Right lung (tissue), 5 donors: ENCODE results near the gene RAB36. TPM values are rescaled to one million over a fixed set of nuclear protein-coding genes. Genes with fewer than 3 reads are reported as not detected.

ENCODE experiments used
- DNase-seq, 2 donors: peaks; one replicate each; pipeline ENCODE4 v3.0.0-alpha.2; 2013
- polyA plus RNA-seq, 5 donors: library from polyadenylated mRNA; unstranded; fragments of 120-200 nt; gene quantifications; one replicate each; pipeline versions ENCODE4 v1.2.1 to v1.2.3, GENCODE V29; 2013; ENCODE audit warnings: inconsistent platforms in 1 of 5, low replicate concordance in 1 of 5; ENCODE audit not compliant: insufficient read length in 5 of 5, insufficient read depth in 1 of 5

RAB36 gene
- polyA plus RNA-seq, 5 donors, result 6.5 to 13.0 (median 9.6) TPM

DNA sequence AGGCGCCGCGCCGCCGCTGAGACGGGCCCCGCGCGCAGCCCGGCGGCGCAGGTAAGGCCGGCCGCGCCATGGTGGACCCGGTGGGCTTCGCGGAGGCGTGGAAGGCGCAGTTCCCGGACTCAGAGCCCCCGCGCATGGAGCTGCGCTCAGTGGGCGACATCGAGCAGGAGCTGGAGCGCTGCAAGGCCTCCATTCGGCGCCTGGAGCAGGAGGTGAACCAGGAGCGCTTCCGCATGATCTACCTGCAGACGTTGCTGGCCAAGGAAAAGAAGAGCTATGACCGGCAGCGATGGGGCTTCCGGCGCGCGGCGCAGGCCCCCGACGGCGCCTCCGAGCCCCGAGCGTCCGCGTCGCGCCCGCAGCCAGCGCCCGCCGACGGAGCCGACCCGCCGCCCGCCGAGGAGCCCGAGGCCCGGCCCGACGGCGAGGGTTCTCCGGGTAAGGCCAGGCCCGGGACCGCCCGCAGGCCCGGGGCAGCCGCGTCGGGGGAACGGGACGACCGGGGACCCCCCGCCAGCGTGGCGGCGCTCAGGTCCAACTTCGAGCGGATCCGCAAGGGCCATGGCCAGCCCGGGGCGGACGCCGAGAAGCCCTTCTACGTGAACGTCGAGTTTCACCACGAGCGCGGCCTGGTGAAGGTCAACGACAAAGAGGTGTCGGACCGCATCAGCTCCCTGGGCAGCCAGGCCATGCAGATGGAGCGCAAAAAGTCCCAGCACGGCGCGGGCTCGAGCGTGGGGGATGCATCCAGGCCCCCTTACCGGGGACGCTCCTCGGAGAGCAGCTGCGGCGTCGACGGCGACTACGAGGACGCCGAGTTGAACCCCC lies 35.8 kb downstream of the RAB36 start:
- DNase-seq, result no peak

DNA sequence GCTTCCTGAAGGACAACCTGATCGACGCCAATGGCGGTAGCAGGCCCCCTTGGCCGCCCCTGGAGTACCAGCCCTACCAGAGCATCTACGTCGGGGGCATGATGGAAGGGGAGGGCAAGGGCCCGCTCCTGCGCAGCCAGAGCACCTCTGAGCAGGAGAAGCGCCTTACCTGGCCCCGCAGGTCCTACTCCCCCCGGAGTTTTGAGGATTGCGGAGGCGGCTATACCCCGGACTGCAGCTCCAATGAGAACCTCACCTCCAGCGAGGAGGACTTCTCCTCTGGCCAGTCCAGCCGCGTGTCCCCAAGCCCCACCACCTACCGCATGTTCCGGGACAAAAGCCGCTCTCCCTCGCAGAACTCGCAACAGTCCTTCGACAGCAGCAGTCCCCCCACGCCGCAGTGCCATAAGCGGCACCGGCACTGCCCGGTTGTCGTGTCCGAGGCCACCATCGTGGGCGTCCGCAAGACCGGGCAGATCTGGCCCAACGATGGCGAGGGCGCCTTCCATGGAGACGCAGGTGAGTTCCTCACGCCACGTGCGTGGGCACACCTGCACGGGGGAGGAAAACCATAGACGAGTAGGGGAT lies 36.5 kb downstream of the RAB36 start:
- no peak for DNase-seq

DNA sequence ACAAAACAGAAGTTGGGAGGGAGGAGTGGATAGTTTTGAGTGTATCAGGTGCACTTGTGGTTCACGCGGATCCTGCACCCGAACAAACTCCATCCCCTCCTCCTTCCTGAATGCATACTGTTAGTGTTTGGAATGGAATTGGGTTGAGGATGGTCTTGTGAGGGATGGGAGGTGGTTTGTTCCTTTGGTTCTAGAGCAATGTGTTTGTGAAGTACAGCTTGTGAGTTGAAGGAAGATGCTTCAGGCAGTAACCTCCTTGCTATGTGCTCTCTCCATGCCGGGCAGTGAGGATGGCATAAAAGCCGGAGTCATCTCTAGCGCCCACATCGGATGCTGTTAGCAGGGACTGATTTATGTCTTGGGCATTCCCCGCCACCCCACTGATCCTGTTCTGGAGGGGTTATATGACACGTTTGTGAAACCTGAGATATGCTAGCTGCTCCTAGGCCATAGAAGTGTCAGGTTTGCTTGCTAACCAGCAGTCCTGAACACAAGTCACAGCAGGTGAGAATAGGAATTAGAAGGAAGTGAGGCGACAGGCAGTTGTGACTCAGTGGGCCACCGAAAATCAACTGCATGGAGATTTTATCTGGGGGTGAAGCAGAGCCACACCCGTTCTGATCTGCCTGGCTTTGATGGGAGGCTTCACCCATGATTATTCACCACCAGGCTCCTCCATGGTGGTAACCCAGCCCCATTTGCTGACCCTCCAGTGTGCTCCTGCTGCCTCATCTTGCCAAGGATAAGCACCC lies 37.2 kb downstream of the RAB36 start:
- DNase-seq, result no peak

DNA sequence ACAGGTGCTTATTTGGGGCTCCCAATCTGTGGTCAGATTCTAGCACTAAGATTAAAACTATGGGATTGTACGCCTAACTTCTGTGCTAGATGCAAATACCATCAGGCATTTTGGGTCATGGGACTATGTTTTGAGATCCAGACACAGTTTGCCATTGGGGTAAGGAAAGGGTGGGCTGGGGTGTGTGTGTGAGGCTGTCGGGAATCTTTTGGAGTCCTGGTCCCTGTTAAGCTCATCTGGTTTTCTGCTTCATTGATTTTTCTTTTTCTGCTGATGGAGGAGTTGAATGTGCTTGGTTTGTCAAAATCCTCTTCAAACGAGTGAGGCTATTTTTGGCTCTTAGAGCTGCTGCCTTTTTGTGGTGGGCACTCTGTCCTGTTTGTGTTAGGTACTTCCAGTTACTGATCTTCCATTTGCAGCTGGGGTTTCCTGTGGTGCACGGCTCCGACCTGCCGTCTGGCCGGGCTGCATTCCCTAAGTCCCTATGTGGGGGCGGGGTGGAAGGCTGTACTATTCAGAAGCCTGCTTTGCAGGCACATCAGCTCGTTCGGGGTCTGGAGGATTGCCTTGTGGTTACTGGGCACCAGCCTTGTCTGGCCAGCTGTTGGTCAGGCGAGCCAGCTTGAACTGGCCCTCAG lies 37.9 kb downstream of the RAB36 start:
- DNase-seq, result no peak

DNA sequence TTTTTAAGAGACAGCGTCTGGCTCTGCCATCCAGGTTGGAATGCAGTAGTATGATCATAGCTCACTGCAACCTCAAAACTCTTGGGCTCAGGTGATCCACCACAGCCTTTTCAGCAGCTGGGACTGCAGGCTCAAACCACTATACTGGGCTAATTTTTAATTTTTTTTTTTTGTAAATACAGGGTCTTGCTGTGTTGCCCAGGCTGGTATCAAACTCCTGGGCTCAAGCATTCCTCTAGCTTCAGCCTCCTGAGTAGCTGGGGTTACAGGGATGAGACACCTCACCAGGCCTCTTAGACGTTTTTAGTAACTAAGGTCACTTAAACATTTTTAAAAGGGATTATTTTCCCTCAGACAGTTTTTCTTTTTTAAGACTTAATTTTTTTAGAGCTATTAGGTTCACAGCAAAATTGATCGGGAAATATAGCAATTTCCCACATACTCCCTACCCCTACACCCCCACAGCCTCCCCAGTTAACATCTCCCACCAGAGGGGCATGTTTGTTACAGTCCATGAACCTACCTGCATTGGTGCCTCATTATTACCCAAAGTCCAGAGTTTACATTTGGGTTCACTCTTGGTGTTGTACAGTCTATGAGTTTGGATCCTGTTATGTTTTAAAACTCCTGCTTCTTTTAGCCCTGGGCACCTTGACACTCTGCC lies 39.0 kb downstream of the RAB36 start:
- DNase-seq, result no peak

DNA sequence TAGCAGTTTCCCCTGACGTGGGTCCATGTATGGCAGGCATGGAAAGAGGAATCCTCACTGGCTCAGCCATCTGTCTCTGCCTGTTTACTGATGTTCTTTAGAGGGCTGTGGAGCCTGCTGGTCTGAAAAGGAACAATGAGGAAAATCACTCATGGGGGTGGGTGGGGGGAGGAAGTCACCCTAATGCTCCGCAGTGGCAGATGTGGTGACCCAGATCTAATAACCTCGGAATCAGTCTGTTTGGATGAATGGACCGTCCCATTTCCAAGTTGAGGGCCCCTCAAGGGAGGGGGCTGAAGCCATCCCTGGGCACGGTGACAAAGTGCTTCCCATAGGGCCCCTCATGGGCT lies 39.5 kb downstream of the RAB36 start:
- no peak for DNase-seq

DNA sequence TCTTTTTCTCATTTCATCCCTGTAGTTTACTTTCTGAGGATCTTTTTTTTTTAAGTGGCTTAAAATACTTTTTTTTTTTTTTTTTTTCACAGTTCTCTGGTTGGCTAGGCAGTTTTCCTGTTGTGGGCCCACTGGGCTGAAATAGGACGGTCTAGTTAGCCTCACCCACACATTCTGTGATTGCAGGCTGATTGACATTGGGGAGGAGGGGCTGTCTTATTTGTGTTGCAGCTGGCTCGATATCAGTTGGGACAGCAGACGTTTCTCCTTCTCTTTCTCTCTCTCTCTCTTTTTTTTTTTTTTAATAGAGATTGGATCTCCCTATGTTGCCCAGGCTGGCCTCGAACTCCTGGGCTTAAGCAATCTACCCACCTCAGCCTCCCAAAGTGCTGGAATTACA lies 41.9 kb downstream of the RAB36 start:
- DNase-seq, result no peak

DNA sequence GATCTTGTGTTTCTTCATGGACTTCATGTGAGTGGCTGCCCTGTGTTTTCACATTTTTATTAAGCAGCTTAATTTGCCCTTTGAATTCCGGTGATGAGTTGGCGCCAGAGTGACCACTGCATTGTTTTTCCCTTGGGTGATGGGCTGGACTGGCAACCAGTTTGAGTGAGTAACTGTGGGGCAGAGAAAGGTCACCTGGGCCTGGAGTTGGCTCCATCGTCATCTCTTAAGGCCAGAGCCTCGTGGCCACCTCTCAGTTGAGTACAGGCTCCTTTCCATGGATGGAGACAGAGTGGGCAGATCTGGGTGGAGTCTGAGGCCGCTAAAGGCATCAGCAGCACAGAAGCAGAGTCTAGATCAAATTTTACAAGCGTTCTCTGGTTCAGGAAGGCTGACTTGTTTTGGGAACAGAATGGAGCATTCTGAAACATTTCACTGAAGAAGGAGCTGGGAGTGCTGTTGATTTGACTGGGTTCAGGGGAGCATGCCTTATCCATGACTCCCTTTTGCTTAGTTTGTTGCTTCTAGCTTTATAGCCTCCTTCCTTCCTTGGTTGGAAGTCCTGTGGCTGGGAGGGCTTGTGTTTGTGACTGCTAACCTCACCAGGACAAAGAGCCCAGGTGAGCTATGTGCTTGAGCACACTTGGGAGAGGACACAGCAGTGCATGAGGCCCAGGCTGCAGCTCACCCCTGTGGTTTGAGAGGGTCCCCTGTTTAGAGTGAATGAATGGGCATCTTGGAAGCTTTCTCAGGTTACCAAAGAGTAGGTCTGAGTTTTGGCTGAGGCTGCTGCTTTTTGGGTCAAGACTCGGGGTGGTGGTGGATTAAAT lies 42.8 kb downstream of the RAB36 start:
- DNase-seq, result no peak

DNA sequence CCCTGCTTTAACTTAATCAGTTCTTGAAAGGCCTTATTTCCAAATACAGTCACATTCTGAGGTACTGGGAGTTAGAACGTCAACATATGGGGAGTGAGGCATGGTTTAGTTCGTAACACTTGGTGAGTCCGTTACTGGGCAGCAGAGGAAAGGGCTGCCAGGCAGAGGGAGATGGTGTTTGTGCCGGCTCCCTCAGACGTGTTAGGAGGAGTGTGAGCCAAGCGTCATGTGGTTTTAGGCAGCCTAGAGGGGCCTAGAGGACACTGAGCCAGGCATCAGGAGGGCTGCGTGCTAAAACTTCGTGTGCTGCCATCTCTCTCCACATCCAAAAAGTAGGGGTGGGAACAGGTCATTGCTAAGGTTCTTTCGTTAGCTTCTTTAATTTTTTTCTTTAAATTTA lies 45.2 kb downstream of the RAB36 start:
- DNase-seq, result no peak

DNA sequence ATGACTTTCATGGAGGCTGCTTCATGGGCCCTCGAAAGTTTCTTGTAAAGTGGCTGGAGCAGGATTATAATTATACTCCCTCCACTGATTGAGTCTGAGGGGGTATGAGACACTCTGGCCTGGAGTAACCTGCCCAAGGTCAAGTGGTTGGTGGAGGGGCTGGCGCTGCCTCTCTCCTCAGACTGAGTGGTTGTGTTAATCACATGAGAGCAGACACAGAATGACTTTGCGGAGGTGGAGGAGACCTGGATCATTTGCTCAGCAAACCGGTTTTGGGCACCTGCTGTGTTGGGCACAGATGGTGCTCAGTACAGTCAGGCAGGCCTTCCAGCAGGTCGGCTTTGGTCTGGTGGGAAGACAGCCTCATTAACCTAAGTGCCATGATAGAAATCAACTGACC lies 46.9 kb downstream of the RAB36 start:
- peak; percentile 47 to 54 for DNase-seq

DNA sequence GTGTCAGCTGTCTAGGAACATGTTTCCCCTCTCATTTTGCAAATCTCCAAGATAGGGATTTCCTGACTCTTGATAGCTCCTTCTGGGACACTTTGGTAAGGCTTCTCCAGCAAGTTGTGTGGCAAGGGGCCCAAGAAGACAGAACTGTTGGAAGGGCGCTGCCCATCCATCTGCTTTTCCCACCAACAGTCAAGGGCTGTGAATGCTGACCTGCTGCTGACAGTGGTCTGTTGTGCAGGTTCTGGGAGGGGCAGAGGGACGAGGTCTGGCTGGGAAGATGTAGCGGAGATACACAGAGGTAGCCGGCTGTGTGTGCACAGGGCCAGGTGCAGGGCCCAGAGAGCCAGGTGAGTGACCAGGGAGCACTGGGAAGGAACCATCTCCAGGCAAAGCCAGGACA lies 47.3 kb downstream of the RAB36 start:
- no peak for DNase-seq

DNA sequence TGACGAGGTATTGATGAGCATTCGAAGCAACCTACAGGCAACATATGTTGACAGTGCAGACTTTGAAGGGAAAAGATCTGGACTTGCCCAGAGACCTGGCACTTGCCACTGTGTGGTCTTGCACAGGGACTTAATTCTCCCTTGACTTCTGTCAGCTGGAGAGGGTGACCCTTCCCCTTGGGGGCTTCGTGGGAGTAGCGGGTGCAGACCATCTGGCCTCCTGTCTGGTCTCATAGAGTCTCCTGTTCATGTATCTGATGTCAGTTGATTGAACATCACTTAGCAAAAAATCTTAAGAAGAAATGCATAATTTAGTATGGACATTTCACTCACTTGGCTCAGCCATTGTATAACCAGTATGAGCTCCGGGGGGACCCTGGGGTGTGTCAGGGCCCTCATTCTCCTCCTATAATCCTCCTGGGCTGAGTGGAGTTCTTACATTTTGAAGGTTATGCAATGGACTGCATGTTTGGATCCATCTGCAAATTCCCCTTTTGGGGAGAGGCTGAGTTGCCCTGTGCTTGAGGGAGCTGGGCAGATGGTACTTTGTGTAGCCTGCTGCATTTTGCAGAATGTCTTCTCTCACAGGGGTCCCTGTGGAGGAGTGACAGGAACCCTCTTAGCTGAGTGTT lies 48.0 kb downstream of the RAB36 start:
- no peak for DNase-seq

DNA sequence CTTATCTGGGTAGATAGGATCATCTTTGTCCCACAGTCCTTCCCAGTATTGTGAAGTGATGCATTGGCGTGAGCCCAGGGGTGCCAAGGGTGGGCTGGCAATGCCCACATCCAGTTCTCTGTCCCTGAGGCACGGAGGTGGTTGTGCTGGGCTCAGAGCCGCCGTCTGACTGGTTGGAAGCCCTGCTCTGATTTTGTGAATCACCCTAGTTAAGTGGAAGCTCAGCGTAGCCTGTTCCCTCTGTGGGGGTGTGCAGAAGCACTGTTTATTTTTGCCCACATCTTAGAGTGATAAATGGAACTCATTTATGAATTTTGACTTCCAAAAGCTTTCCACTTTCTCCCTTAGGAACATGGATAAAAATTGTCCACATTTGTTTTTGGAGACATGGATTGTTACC lies 48.6 kb downstream of the RAB36 start:
- DNase-seq, result no peak

DNA sequence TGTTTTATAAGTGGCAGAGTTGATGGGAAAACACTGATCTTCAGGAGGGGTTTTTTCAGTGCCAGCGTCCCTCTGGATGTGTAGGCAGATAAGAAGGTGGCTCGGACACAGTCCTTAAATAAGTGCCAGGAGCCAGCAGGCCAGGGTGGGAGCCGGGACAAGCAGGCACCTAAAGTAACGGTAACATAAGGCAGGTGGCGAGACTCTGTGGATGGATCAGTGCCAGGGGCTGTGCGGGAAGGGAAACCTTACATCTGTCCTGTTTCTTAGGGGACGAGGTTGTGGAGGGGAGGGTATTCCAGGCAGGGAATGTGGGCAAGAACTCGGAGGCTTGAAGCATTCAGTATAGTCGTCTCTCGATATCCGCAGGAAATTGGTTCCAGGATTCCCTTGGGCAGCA lies 50.9 kb downstream of the RAB36 start:
- no peak for DNase-seq

DNA sequence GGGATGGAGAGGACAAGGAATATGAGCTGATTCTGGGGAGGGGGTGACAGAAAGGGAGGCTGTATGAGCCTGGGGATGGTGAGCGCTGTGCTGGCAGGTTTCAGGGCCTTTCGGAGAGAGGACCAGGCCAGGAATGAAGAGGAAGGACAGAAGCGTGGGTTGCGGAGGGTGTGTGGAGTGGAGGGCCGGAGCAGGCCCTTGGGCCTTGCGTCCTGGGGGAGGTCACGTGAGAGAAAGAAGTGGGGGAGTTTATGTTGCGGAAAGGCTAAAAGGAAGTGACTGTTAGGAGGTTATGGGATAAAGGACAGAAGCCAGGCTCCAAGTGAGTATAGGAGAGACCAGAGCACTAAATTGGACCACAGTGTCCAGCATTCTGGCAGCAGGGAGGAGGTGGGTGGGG lies 52.6 kb downstream of the RAB36 start:
- DNase-seq, result no peak

DNA sequence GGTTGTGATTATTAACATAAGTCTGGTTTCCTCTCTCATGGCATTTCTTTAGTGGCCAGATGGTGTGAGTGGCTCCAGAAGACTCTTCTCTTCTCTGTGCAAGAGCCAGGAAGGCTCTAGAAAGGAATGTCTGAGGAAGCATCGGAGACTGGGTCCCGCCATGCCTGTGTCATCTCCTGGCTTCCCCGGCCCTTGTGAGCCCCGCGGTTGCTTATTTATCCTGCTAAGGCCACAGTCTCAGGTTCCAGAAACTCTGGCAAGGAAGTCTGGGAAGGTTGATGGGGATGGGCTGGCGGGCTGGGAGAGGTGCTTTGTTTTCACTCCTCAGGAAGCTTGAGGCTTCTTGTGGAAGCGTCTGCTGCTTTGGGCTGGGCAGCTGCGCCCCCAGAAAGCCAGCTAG lies 53.9 kb downstream of the RAB36 start:
- no peak for DNase-seq

DNA sequence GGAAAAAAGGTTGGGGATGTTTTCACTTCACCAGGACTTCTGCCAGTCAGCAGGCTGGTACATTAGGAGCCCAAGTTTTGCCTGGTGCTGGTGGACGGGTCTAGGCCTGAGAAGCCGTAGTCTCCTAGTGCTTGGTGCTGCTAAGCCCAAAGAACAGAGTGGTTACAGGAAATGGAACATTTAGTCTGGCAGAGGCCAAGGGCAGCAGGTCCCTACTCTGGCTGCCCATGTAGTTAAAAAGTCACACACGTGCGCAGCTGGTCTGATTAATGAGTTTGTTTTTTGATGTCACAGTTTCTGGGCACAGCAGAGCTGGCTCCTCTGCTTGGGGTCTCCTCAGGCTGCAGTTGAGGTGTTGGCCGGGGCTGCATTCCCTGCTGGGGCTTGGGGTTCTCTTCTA lies 55.6 kb downstream of the RAB36 start:
- DNase-seq, result no peak

DNA sequence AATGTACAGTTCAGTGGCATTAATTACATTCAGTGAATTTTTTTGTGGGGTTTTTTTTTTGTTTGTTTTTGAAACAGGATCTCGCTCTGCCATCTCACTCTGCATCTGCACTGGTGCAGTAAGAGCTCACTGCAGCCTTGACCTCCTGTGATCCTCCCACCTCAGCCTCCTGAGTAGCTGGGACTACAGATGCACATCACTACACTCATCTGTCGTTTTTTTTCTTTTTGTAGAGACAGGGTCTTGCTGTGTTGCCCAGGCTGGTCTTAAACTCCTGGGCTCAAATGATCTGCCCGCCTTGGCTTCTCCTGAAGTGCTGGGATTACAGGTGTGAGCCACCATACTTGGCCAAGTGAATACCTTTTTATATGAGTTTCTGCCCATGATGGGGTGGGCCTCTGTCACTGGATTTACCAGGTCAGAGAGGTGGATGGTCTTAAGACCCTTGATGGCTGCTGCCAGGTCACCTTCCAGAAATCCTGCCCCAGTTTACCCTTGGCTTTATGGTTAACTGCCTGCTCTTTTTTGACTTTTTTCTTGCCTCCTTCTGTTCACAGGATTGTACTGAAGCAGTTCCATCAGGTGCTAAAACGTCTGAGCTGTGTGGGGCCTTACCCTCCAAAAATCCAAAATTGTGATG lies 57.7 kb downstream of the RAB36 start:
- no peak for DNase-seq

DNA sequence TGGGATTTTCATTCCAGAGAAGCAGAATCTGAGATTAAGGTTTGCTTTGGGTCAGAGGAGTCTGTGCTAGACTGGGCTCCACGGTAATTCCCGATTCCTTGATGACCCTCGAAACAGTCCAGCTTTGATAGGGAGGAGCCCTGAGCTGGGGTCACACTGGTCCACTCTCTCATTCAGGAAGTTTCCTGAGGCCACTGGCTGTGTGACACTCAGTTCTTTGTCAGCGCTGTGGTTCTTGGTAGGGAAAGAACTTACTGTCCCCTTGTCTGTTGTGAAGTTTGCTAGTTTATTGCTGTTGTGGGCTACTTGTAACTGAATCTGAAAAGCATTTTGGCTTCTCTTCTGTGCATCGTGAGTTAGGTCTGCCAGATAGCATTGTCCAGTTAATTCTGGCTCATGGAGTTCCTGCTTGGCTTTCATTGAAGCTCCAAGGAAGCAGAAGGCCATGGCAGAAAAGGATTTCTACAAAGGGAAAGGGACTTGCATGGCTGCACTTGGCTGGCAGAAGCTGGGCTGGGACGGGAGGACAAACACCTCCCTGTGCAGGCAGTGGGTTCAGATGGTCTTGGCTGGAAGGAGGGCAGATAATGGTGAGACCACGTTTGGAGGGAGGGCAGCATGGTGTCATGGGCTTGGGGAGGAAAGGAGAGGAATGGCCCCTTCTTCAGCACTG lies 58.3 kb downstream of the RAB36 start:
- DNase-seq, result no peak

DNA sequence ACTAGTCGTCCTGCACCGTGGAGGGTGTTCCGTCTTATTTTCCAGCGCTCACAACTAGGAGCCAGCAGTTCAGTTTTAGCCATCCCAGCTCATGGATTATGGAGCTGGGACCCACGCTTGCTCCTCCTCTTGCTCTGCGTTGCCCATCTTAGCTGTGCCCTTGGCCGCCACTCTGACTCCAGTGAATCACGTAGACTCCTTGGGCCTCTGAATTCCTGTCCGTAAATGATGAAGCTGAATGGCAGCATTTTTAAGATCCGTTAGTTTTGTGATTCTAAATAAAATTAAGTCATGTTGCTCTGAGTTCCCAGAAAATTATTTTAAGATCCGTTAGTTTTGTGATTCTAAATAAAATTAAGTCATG lies 58.8 kb downstream of the RAB36 start:
- DNase-seq, result no peak
